ENCODE measurements around the gene ATP8A2.

DNA sequence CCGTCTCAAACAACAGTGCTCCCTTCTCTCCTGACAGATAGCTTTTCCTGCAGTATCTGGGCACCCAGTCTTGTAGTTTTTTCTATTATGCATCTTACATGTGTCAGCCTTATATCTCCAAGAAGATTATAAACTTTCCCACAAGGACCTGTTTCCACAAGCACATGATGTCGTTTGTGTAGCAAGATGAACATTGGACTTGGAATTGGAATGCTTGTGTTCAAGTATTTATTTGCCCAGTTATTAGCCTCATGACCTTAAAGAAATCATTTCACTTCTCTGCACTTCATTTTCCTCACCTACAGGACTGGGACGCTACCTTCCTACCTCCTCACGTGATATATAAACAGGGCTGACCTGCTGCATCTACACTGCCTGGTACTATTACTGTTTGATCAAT is 658.6 kb downstream of the ATP8A2 start:
- TF ChIP-seq, protein P1, sequence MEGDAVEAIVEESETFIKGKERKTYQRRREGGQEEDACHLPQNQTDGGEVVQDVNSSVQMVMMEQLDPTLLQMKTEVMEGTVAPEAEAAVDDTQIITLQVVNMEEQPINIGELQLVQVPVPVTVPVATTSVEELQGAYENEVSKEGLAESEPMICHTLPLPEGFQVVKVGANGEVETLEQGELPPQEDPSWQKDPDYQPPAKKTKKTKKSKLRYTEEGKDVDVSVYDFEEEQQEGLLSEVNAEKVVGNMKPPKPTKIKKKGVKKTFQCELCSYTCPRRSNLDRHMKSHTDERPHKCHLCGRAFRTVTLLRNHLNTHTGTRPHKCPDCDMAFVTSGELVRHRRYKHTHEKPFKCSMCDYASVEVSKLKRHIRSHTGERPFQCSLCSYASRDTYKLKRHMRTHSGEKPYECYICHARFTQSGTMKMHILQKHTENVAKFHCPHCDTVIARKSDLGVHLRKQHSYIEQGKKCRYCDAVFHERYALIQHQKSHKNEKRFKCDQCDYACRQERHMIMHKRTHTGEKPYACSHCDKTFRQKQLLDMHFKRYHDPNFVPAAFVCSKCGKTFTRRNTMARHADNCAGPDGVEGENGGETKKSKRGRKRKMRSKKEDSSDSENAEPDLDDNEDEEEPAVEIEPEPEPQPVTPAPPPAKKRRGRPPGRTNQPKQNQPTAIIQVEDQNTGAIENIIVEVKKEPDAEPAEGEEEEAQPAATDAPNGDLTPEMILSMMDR (IDR thresholded peaks at IDR 0.05) = no peak
- TF ChIP-seq USF1 (CRISPR knock-in tag; IDR thresholded peaks at IDR 0.05) (no peak), IRF1 (CRISPR knock-in tag; IDR thresholded peaks at IDR 0.05) (no peak), USF2 (CRISPR knock-in tag; IDR thresholded peaks at IDR 0.05) (no peak), NR2C2 (CRISPR knock-in tag; IDR thresholded peaks at IDR 0.05) (no peak), SP1 (CRISPR knock-in tag; conservative IDR thresholded peaks at IDR 0.05) (no peak)
- TF ChIP-seq, protein P2, sequence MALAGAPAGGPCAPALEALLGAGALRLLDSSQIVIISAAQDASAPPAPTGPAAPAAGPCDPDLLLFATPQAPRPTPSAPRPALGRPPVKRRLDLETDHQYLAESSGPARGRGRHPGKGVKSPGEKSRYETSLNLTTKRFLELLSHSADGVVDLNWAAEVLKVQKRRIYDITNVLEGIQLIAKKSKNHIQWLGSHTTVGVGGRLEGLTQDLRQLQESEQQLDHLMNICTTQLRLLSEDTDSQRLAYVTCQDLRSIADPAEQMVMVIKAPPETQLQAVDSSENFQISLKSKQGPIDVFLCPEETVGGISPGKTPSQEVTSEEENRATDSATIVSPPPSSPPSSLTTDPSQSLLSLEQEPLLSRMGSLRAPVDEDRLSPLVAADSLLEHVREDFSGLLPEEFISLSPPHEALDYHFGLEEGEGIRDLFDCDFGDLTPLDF (CRISPR knock-in tag; IDR thresholded peaks at IDR 0.05) = no peak

Data from WTC11 (cell line).